HepG2 (cell line): ENCODE measurements around the gene ZNF284. TPM values are rescaled to one million over a fixed set of nuclear protein-coding genes. Genes with fewer than 3 reads are reported as not detected.

Source experiments
- CBFB ChIP-seq: sonication (generic); formaldehyde crosslinking; IDR thresholded peaks from 2 replicates; pipeline ENCODE4 v1.4.0; 2020; ENCODE audit warnings: missing genetic modification reagents
- CCAR2 ChIP-seq: fragments of 200-400 bp; formaldehyde crosslinking; optimal IDR thresholded peaks from 2 replicates; pipeline ENCODE3; 2018; ENCODE audit warnings: low read depth, mild to moderate bottlenecking, low read length, moderate library complexity
- DPF2 ChIP-seq: sonication (generic); formaldehyde crosslinking; IDR thresholded peaks from 2 replicates; pipeline ENCODE4 v1.4.0; 2020; ENCODE audit warnings: mild to moderate bottlenecking, low read depth, missing genetic modification reagents, borderline replicate concordance
- EZH2 ChIP-seq: conservative IDR thresholded peaks from 2 replicates; pipeline ENCODE4 v1.6.1; 2012; ENCODE audit warnings: mild to moderate bottlenecking, low read depth, low read length, moderate library complexity
- HIC2 ChIP-seq: sonication (generic); formaldehyde crosslinking; IDR thresholded peaks from 2 replicates; pipeline ENCODE4 v1.9.0; 2022; ENCODE audit warnings: low read depth, missing genetic modification reagents
- ISL2 ChIP-seq: sonication (generic); formaldehyde crosslinking; IDR thresholded peaks from 2 replicates; pipeline ENCODE4 v1.5.0; 2020; ENCODE audit warnings: missing genetic modification reagents
- KLF13 ChIP-seq: sonication (generic); formaldehyde crosslinking; IDR thresholded peaks from 2 replicates; pipeline ENCODE4 v1.4.0; 2020; ENCODE audit warnings: mild to moderate bottlenecking, missing genetic modification reagents
- MAX ChIP-seq: IDR thresholded peaks from 2 replicates; pipeline ENCODE4 v1.6.1; 2012; ENCODE audit warnings: inconsistent platforms
- NFKBIZ ChIP-seq: IDR thresholded peaks from 2 replicates; pipeline ENCODE4 v1.6.1; 2018; ENCODE audit warnings: missing genetic modification reagents, missing compliant biosample characterization
- PBX3 ChIP-seq: sonication (generic); formaldehyde crosslinking; IDR thresholded peaks from 2 replicates; pipeline ENCODE4 v1.8.1; 2023; ENCODE audit warnings: missing genetic modification reagents, inconsistent platforms, borderline replicate concordance
- REL ChIP-seq: sonication (generic); formaldehyde crosslinking; conservative IDR thresholded peaks from 2 replicates; pipeline ENCODE4 v1.8.0; 2022; ENCODE audit warnings: mild to moderate bottlenecking, missing genetic modification reagents, moderate library complexity
- SIN3B ChIP-seq: fragments of 150-350 bp; IDR thresholded peaks from 2 replicates; pipeline ENCODE4 v1.6.1; 2014; ENCODE audit warnings: low read length
- SP4 ChIP-seq: sonication (generic); formaldehyde crosslinking; IDR thresholded peaks from 2 replicates; pipeline ENCODE4 v1.8.1; 2023; ENCODE audit warnings: mild to moderate bottlenecking, missing genetic modification reagents
- ZBTB7A ChIP-seq: sonication (generic); formaldehyde crosslinking; IDR thresholded peaks from 2 replicates; pipeline ENCODE4 v1.8.0; 2022; ENCODE audit warnings: mild to moderate bottlenecking, missing genetic modification reagents
- ZC3H13 ChIP-seq: sonication (generic); formaldehyde crosslinking; IDR thresholded peaks from 2 replicates; pipeline ENCODE4 v1.8.1; 2023; ENCODE audit warnings: mild to moderate bottlenecking, missing genetic modification reagents, moderate library complexity
- ZMYM4 ChIP-seq: sonication (generic); formaldehyde crosslinking; IDR thresholded peaks from 2 replicates; pipeline ENCODE4 v1.8.1; 2023; ENCODE audit warnings: mild to moderate bottlenecking, missing genetic modification reagents
- ZNF121 ChIP-seq: sonication (generic); formaldehyde crosslinking; IDR thresholded peaks from 2 replicates; pipeline ENCODE4 v1.5.0; 2020; ENCODE audit warnings: mild to moderate bottlenecking, missing genetic modification reagents
- ZNF232 ChIP-seq: sonication (generic); formaldehyde crosslinking; IDR thresholded peaks from 2 replicates; pipeline ENCODE4 v1.4.0; 2020; ENCODE audit warnings: missing genetic modification reagents, borderline replicate concordance
- ZNF468 ChIP-seq: sonication (generic); formaldehyde crosslinking; IDR thresholded peaks from 2 replicates; pipeline ENCODE4 v1.8.0; 2022; ENCODE audit warnings: mild to moderate bottlenecking, moderate library complexity, missing genetic modification reagents
- ZNF563 ChIP-seq: sonication (generic); formaldehyde crosslinking; IDR thresholded peaks from 2 replicates; pipeline ENCODE4 v1.8.0; 2022; ENCODE audit warnings: mild to moderate bottlenecking, moderate library complexity, missing genetic modification reagents
- ZNF678 ChIP-seq: sonication (generic); formaldehyde crosslinking; IDR thresholded peaks from 2 replicates; pipeline ENCODE4 v1.4.0; 2020; ENCODE audit warnings: mild to moderate bottlenecking, missing genetic modification reagents
- ZNF879 ChIP-seq: sonication (generic); formaldehyde crosslinking; IDR thresholded peaks from 2 replicates; pipeline ENCODE4 v1.8.1; 2023; ENCODE audit warnings: missing genetic modification reagents
- polyA plus RNA-seq, 8 experiments: library from polyadenylated mRNA; depleted of rRNA in 3 of 8; stranded (reverse) in 7 of 8; unstranded in 1 of 8; fragments of >200 nt; fragmentation: Illumina TruSeq in 4 of 8; extraction: Trizol in 4 of 8; gene quantifications; 2 replicates each; pipeline versions ENCODE4 v1.2.1 to v1.2.3, GENCODE V29; 2011 to 2016; ENCODE audit warnings: low read depth in 4 of 8, missing spikeins in 1 of 8, mixed read lengths in 1 of 8; ENCODE audit not compliant: insufficient read depth in 1 of 8
- total RNA-seq, 5 experiments: library from RNA; depleted of rRNA; stranded (reverse); fragments of >200 nt; fragmentation: Illumina TruSeq; extraction: Trizol; gene quantifications; 2 replicates each; pipeline ENCODE4 v1.2.3, GENCODE V29; 2016; ENCODE audit warnings: low read depth in 1 of 5
- TF ChIP-seq, protein P1 (sequence below): sonication (generic); formaldehyde crosslinking; IDR thresholded peaks from 2 replicates; pipeline ENCODE4 v1.4.0; 2020; ENCODE audit warnings: missing genetic modification reagents, borderline replicate concordance
- TF ChIP-seq, protein P2 (sequence below): sonication (generic); formaldehyde crosslinking; IDR thresholded peaks from 2 replicates; pipeline ENCODE4 v1.5.0; 2020; ENCODE audit warnings: mild to moderate bottlenecking, missing genetic modification reagents

The ZNF284 gene
- total and polyA plus RNA-seq, 2 of the 13 experiments (the other 11 are each of a cell fraction or from before 2014, with no cell fraction given), result 1.2 to 2.3 TPM

DNA sequence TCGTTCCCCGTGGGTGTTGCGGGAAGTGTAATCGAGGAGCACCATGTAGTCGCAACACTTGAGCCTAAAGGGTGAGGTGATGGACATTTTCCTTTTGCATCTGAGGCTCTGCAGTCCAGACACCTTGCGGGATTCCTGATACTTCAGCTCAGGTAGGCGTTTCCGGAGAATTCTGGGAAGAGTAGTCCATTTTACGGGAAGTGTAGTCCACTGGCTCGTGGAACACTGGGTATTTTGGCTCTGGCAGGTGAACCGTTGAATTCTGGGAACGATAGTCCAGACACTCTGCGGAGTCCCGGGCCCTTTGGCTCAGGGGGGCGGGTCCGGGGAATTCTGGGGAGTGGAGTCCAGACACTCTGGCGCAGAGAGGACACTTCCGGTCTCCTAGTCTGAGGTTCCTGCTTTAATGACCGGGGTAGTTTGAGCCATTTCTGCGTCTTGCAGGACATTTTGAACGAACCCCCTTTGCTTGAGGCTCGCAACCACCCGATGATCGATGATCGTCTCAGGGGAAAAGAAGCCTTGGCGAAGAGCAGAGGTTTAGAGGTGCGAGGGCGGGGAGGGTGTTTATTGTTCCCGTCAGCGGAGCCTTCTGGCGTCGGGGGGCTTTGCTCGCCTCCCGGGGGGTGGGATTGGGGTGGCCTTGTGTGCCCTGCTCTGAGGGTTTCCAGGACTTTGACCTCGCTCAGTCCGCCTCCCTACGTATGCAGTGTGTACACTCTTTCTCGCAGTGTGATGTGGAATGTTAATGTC, 20.1 kb upstream of the ZNF284 start, which contains the start of gene ZNF223 (continued):
- TF ChIP-seq KLF13 (no peak), CBFB (no peak), ZNF232 (CRISPR knock-in tag) (no peak), REL (CRISPR knock-in tag) (no peak), HIC2 (CRISPR knock-in tag) (no peak), ZNF563 (CRISPR knock-in tag) (0 out of 2 replicates have a peak, but pooled peaks have one; percentile 25), SP4 (CRISPR knock-in tag) (no peak), CCAR2 (no peak), ZBTB7A (CRISPR knock-in tag) (0 out of 2 replicates have a peak, but pooled peaks have one; percentile 73), NFKBIZ (CRISPR knock-in tag) (no peak), PBX3 (CRISPR knock-in tag) (no peak), EZH2 (no peak), ZNF678 (CRISPR knock-in tag) (no peak), SIN3B (no peak), ZMYM4 (CRISPR knock-in tag) (peak; percentile 41; the same call in 1 of the 2 replicates), DPF2 (no peak), ISL2 (peak; percentile 53; the same call in 1 of the 2 replicates), ZNF468 (CRISPR knock-in tag) (no peak), ZC3H13 (CRISPR knock-in tag) (no peak), ZNF879 (CRISPR knock-in tag) (no peak), MAX (no peak), ZNF121 (CRISPR knock-in tag) (0 out of 2 replicates have a peak, but pooled peaks have one; percentile 14)
- TF ChIP-seq, protein P1, sequence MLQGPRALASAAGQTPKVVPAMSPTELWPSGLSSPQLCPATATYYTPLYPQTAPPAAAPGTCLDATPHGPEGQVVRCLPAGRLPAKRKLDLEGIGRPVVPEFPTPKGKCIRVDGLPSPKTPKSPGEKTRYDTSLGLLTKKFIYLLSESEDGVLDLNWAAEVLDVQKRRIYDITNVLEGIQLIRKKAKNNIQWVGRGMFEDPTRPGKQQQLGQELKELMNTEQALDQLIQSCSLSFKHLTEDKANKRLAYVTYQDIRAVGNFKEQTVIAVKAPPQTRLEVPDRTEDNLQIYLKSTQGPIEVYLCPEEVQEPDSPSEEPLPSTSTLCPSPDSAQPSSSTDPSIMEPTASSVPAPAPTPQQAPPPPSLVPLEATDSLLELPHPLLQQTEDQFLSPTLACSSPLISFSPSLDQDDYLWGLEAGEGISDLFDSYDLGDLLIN (CRISPR knock-in tag), result no peak
- TF ChIP-seq, protein P2, sequence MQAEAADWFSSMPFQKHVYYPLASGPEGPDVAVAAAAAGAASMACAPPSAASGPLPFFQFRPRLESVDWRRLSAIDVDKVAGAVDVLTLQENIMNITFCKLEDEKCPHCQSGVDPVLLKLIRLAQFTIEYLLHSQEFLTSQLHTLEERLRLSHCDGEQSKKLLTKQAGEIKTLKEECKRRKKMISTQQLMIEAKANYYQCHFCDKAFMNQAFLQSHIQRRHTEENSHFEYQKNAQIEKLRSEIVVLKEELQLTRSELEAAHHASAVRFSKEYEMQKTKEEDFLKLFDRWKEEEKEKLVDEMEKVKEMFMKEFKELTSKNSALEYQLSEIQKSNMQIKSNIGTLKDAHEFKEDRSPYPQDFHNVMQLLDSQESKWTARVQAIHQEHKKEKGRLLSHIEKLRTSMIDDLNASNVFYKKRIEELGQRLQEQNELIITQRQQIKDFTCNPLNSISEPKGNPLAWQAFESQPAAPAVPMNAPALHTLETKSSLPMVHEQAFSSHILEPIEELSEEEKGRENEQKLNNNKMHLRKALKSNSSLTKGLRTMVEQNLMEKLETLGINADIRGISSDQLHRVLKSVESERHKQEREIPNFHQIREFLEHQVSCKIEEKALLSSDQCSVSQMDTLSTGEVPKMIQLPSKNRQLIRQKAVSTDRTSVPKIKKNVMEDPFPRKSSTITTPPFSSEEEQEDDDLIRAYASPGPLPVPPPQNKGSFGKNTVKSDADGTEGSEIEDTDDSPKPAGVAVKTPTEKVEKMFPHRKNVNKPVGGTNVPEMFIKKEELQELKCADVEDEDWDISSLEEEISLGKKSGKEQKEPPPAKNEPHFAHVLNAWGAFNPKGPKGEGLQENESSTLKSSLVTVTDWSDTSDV, result no peak
